ENCODE data around the gene GLRA1.

Gene GLRA1

GRCh38 chr5:151923866-151924476 is 680 bp downstream of the GLRA1 start:
- Histone ChIP-seq H3K23ac (ENCODE audit: low read length) (no peak overlapping the region), H4K8ac (ENCODE audit: low read depth, low read length) (no peak overlapping the region), H3K4me1 (ENCODE audit: control insufficient read depth in 1 of 2, insufficient read depth in 2 of 2, low read length in 2 of 2) (peaks cover 0 to 1% of the 10 kb centered on the region in 2 experiments), H3K27ac (ENCODE audit: low read depth, low read length) (no peak overlapping the region), H3K79me2 (ENCODE audit: control insufficient read depth, insufficient read depth, low read length, poor library complexity) (no peaks in the 10 kb centered on the region), H4K12ac (ENCODE audit: low read depth, low read length) (no peak overlapping the region), H3K14ac (ENCODE audit: low read length) (no peak overlapping the region), H3K18ac (ENCODE audit: low read length) (no peak overlapping the region), H4K91ac (ENCODE audit: low read depth, low read length) (no peak overlapping the region), H2AK5ac (ENCODE audit: low read length) (no peak overlapping the region), H3K36me3 (ENCODE audit: control insufficient read depth in 1 of 2, insufficient read depth in 2 of 2, low read length in 2 of 2) (no peaks in the 10 kb centered on the region), H2BK12ac (ENCODE audit: low read length) (no peak overlapping the region), H3K79me1 (ENCODE audit: low read length) (no peaks in the 10 kb centered on the region), H3K4me3 (ENCODE audit: low read depth, low read length) (no peak overlapping the region), H3K27me3 (ENCODE audit: insufficient read depth, low read length) (no peaks in the 10 kb centered on the region), H3K4me2 (ENCODE audit: low read length) (no peak overlapping the region), H3K9ac (ENCODE audit: low read length) (no peak overlapping the region), H2BK5ac (ENCODE audit: low read depth, low read length, poor library complexity) (no peak overlapping the region), H3K4ac (ENCODE audit: low read depth, low read length) (no peak overlapping the region), H3K9me3 (ENCODE audit: insufficient read depth, low read depth, low read length) (no peaks in the 10 kb centered on the region), H2BK120ac (ENCODE audit: insufficient read depth, low read length, poor library complexity) (no peak overlapping the region), H2AFZ (ENCODE audit: insufficient read depth, low read length, poor library complexity) (no peak overlapping the region)
- no CpG with 5 or more reads among the region's 19 CpGs for WGBS (ENCODE audit: extremely low coverage, insufficient coverage, insufficient read length)
- DNase-seq: peak; percentile 18 to 46

- H3K23ac ChIP-seq (ENCODE audit: low read length): no peak overlapping the region
- no peak overlapping the region for H2AFZ ChIP-seq (ENCODE audit: insufficient read depth, low read length, poor library complexity)
- no peaks in the 10 kb centered on the region for H3K27me3 ChIP-seq (ENCODE audit: insufficient read depth, low read length)
- H3K14ac ChIP-seq (ENCODE audit: low read length): no peak overlapping the region
- no peak overlapping the region for H2BK12ac ChIP-seq (ENCODE audit: low read length)
- H3K36me3 ChIP-seq (ENCODE audit: control insufficient read depth in 1 of 2, insufficient read depth in 2 of 2, low read length in 2 of 2): no peaks in the 10 kb centered on the region
- no peak overlapping the region for H3K4ac ChIP-seq (ENCODE audit: low read depth, low read length)
- no peak overlapping the region for H4K8ac ChIP-seq (ENCODE audit: low read depth, low read length)
- no peak overlapping the region for H3K4me2 ChIP-seq (ENCODE audit: low read length)
- H3K18ac ChIP-seq (ENCODE audit: low read length): no peak overlapping the region
- no peaks in the 10 kb centered on the region for H3K79me1 ChIP-seq (ENCODE audit: low read length)
- no peak overlapping the region for H2AK5ac ChIP-seq (ENCODE audit: low read length)
- WGBS (ENCODE audit: extremely low coverage, insufficient coverage, insufficient read length): no CpG with 5 or more reads among the region's 4 CpGs
- H3K27ac ChIP-seq (ENCODE audit: low read depth, low read length): no peak overlapping the region
- H2BK120ac ChIP-seq (ENCODE audit: insufficient read depth, low read length, poor library complexity): no peak overlapping the region
- no peak overlapping the region for H3K9ac ChIP-seq (ENCODE audit: low read length)
- H3K79me2 ChIP-seq (ENCODE audit: control insufficient read depth, insufficient read depth, low read length, poor library complexity): no peaks in the 10 kb centered on the region
- DNase-seq: no peak
- H4K91ac ChIP-seq (ENCODE audit: low read depth, low read length): no peak overlapping the region
- no peaks in the 10 kb centered on the region for H3K9me3 ChIP-seq (ENCODE audit: insufficient read depth, low read depth, low read length)
- no peak overlapping the region for H4K12ac ChIP-seq (ENCODE audit: low read depth, low read length)
- H3K4me3 ChIP-seq (ENCODE audit: low read depth, low read length): no peak overlapping the region
- H2BK5ac ChIP-seq (ENCODE audit: low read depth, low read length, poor library complexity): no peak overlapping the region
- H3K4me1 ChIP-seq (ENCODE audit: control insufficient read depth in 1 of 2, insufficient read depth in 2 of 2, low read length in 2 of 2): peaks cover 0 to 1% of the 10 kb centered on the region in 2 experiments
Observed at GRCh38 chr5:151921916-151922315, 2.7 kb downstream of the GLRA1 start.

GRCh38 chr5:151917904-151918303 is 6.7 kb downstream of the GLRA1 start:
- Histone ChIP-seq H4K91ac (ENCODE audit: low read depth, low read length) (no peak overlapping the region), H3K27me3 (ENCODE audit: insufficient read depth, low read length) (no peaks in the 10 kb centered on the region), H3K27ac (ENCODE audit: low read depth, low read length) (no peak overlapping the region), H3K4me1 (ENCODE audit: control insufficient read depth in 1 of 2, insufficient read depth in 2 of 2, low read length in 2 of 2) (no peaks in the 10 kb centered on the region), H3K9me3 (ENCODE audit: insufficient read depth, low read depth, low read length) (no peaks in the 10 kb centered on the region), H2BK120ac (ENCODE audit: insufficient read depth, low read length, poor library complexity) (no peak overlapping the region), H4K8ac (ENCODE audit: low read depth, low read length) (no peak overlapping the region), H3K14ac (ENCODE audit: low read length) (no peak overlapping the region), H2BK12ac (ENCODE audit: low read length) (no peak overlapping the region), H2BK5ac (ENCODE audit: low read depth, low read length, poor library complexity) (no peak overlapping the region), H3K4me2 (ENCODE audit: low read length) (no peak overlapping the region), H2AFZ (ENCODE audit: insufficient read depth, low read length, poor library complexity) (no peak overlapping the region), H3K4me3 (ENCODE audit: low read depth, low read length) (no peak overlapping the region), H3K79me2 (ENCODE audit: control insufficient read depth, insufficient read depth, low read length, poor library complexity) (no peaks in the 10 kb centered on the region), H3K23ac (ENCODE audit: low read length) (no peak overlapping the region), H3K9ac (ENCODE audit: low read length) (no peak overlapping the region), H3K79me1 (ENCODE audit: low read length) (no peaks in the 10 kb centered on the region), H3K18ac (ENCODE audit: low read length) (no peak overlapping the region), H3K4ac (ENCODE audit: low read depth, low read length) (no peak overlapping the region), H4K12ac (ENCODE audit: low read depth, low read length) (no peak overlapping the region), H3K36me3 (ENCODE audit: control insufficient read depth in 1 of 2, insufficient read depth in 2 of 2, low read length in 2 of 2) (no peaks in the 10 kb centered on the region), H2AK5ac (ENCODE audit: low read length) (no peak overlapping the region)
- WGBS (ENCODE audit: extremely low coverage, insufficient coverage, insufficient read length): no CpG with 5 or more reads among the region's 2 CpGs
- DNase-seq: no peak

GRCh38 chr5:151913425-151913824 is 11.2 kb downstream of the GLRA1 start:
- H3K9ac ChIP-seq (ENCODE audit: low read length): no peak overlapping the region
- H3K4me1 ChIP-seq (ENCODE audit: control insufficient read depth in 1 of 2, insufficient read depth in 2 of 2, low read length in 2 of 2): no peaks in the 10 kb centered on the region
- no peak overlapping the region for H3K4me2 ChIP-seq (ENCODE audit: low read length)
- no peak overlapping the region for H3K27ac ChIP-seq (ENCODE audit: low read depth, low read length)
- no peaks in the 10 kb centered on the region for H3K9me3 ChIP-seq (ENCODE audit: insufficient read depth, low read depth, low read length)
- no peak overlapping the region for H2BK12ac ChIP-seq (ENCODE audit: low read length)
- no peak overlapping the region for H4K91ac ChIP-seq (ENCODE audit: low read depth, low read length)
- no peak overlapping the region for H4K8ac ChIP-seq (ENCODE audit: low read depth, low read length)
- no peaks in the 10 kb centered on the region for H3K79me1 ChIP-seq (ENCODE audit: low read length)
- H4K12ac ChIP-seq (ENCODE audit: low read depth, low read length): no peak overlapping the region
- no peak overlapping the region for H3K18ac ChIP-seq (ENCODE audit: low read length)
- no peak overlapping the region for H2BK120ac ChIP-seq (ENCODE audit: insufficient read depth, low read length, poor library complexity)
- H3K23ac ChIP-seq (ENCODE audit: low read length): no peak overlapping the region
- no peaks in the 10 kb centered on the region for H3K36me3 ChIP-seq (ENCODE audit: control insufficient read depth in 1 of 2, insufficient read depth in 2 of 2, low read length in 2 of 2)
- no peak for DNase-seq
- H3K4me3 ChIP-seq (ENCODE audit: low read depth, low read length): no peak overlapping the region
- H2BK5ac ChIP-seq (ENCODE audit: low read depth, low read length, poor library complexity): no peak overlapping the region
- no peaks in the 10 kb centered on the region for H3K27me3 ChIP-seq (ENCODE audit: insufficient read depth, low read length)
- no peak overlapping the region for H3K14ac ChIP-seq (ENCODE audit: low read length)
- H2AFZ ChIP-seq (ENCODE audit: insufficient read depth, low read length, poor library complexity): no peak overlapping the region
- H3K79me2 ChIP-seq (ENCODE audit: control insufficient read depth, insufficient read depth, low read length, poor library complexity): no peaks in the 10 kb centered on the region
- H3K4ac ChIP-seq (ENCODE audit: low read depth, low read length): no peak overlapping the region
- H2AK5ac ChIP-seq (ENCODE audit: low read length): no peak overlapping the region
- no CpG with 5 or more reads among the region's 2 CpGs for WGBS (ENCODE audit: extremely low coverage, insufficient coverage, insufficient read length)

Data from trophoblast cell (in vitro differentiated cells and primary cell).